HepG2 (cell line): Measurements from ENCODE around the gene FRMD3. TPM values are rescaled to one million over a fixed set of nuclear protein-coding genes. Genes with fewer than 3 reads are reported as not detected.

Experiments used
- ATAC-seq: fragments of 200-7000 bp; cut with Tn5 transposase; 3 replicates; pipeline ENCODE4 v1.9.1; 2020; ENCODE audit warnings: mild to moderate bottlenecking, moderate library complexity
- BruUV-seq: library from RNA; stranded (reverse); fragments of 400-500 nt; replicated peaks from 2 replicates; lab custom pipeline; 2021; lab: Mats Ljungman, UMichigan
- CTCF ChIA-PET: fragments of 300-600 bp; formaldehyde crosslinking; extraction: SDS; loops from one replicate; lab custom pipeline; 2021; ENCODE audit warnings: low total read pairs, inconsistent platforms, low intra/inter-chr PET ratio; lab: Yijun Ruan, JAX
- POLR2A ChIA-PET: fragments of 350-600 bp; sonication (Branson Sonifier 250); formaldehyde crosslinking; loops from one replicate; lab custom pipeline; 2020; ENCODE audit warnings: antibody characterized with exemption, inconsistent platforms; lab: Yijun Ruan, JAX
- DNase-seq: peaks from one replicate; pipeline ENCODE4 v3.0.0-alpha.2; 2015; ENCODE audit warnings: low spot score
- FAIRE-seq: peaks from 3 replicates; lab custom pipeline; 2011; peaks lifted over from hg19 to GRCh38; lab: Jason Lieb, UNC
- H2AFZ ChIP-seq: one replicate; pipeline ENCODE4 v1.6.1; 2011; ENCODE audit warnings: low read length, inconsistent platforms
- H3K27ac ChIP-seq: fragments of 300-600 bp; 3 replicates; pipeline ENCODE4 v1.8.0; 2011; ENCODE audit warnings: mixed run types, mild to moderate bottlenecking, mixed read lengths, low read length, inconsistent platforms; ENCODE audit not compliant: insufficient read depth; ENCODE audit errors: extremely low read length
- H3K27me3 ChIP-seq, 2 experiments: fragments of 200-600 bp in 1 of 2; 2 replicates in 1 of 2; 3 replicates in 1 of 2; pipeline versions ENCODE4 v1.6.0 to v1.8.0; 2011; ENCODE audit warnings: low read length in 2 of 2, mild to moderate bottlenecking in 2 of 2, moderate library complexity in 2 of 2, inconsistent platforms in 1 of 2; ENCODE audit not compliant: insufficient read depth in 2 of 2, control insufficient read depth in 1 of 2
- H3K36me3 ChIP-seq, 2 experiments: fragments of 200-600 bp in 1 of 2; replicated peaks in 1 of 2; 2 replicates in 1 of 2; 3 replicates in 1 of 2; pipeline versions ENCODE4 v1.5.1 to v1.8.0; 2011; ENCODE audit warnings: low read length in 2 of 2, inconsistent platforms in 1 of 2; ENCODE audit not compliant: insufficient read depth in 2 of 2, control insufficient read depth in 1 of 2
- H3K4me1 ChIP-seq: 2 replicates; pipeline ENCODE4 v1.5.1; 2012; ENCODE audit warnings: low read length, inconsistent platforms; ENCODE audit not compliant: insufficient read depth
- H3K4me2 ChIP-seq: 2 replicates; pipeline ENCODE4 v1.6.0; 2011; ENCODE audit warnings: low read depth, low read length, inconsistent platforms
- H3K4me3 ChIP-seq, 3 experiments: fragments of 200-600 bp in 1 of 3; sonication (generic), shearing (Covaris generic) in 1 of 3; replicated peaks in 1 of 3; 2 replicates each; pipeline ENCODE4 v1.5.1; 2011 to 2016; ENCODE audit warnings: low read length in 3 of 3, inconsistent platforms in 2 of 3, low read depth in 2 of 3, mild to moderate bottlenecking in 2 of 3, control low read depth in 1 of 3, mixed read lengths in 1 of 3; ENCODE audit not compliant: insufficient read depth in 1 of 3
- H3K79me2 ChIP-seq: one replicate; pipeline ENCODE4 v1.6.1; 2011; ENCODE audit warnings: low read length, inconsistent platforms; ENCODE audit not compliant: insufficient read depth
- H3K9ac ChIP-seq: 2 replicates; pipeline ENCODE4 v1.6.0; 2011; ENCODE audit warnings: mild to moderate bottlenecking, low read depth, low read length, inconsistent platforms; ENCODE audit not compliant: insufficient read depth
- H3K9me3 ChIP-seq: 2 replicates; pipeline ENCODE4 v1.5.1; 2012; ENCODE audit warnings: mild to moderate bottlenecking, low read length
- H4K20me1 ChIP-seq: 2 replicates; pipeline ENCODE4 v1.6.0; 2011; ENCODE audit warnings: inconsistent platforms, mild to moderate bottlenecking, low read length, moderate library complexity; ENCODE audit not compliant: insufficient read depth
- ATF1 ChIP-seq: IDR thresholded peaks from 2 replicates; pipeline ENCODE4 v1.6.1; 2016; ENCODE audit warnings: mild to moderate bottlenecking, control low read depth
- FOXP1 ChIP-seq, 2 experiments: fragments of 450-650 bp in 1 of 2; IDR thresholded peaks; 2 replicates each; pipeline ENCODE4 v1.6.1; 2017 to 2018; ENCODE audit warnings: antibody characterized with exemption in 1 of 2
- KDM6A ChIP-seq: IDR thresholded peaks from 2 replicates; pipeline ENCODE4 v1.6.1; 2016; ENCODE audit warnings: low read depth
- MIER3 ChIP-seq: IDR thresholded peaks from 2 replicates; pipeline ENCODE4 v1.6.1; 2016; ENCODE audit warnings: missing compliant biosample characterization, borderline replicate concordance
- MIXL1 ChIP-seq: IDR thresholded peaks from 2 replicates; pipeline ENCODE4 v1.6.1; 2016
- POLR2A ChIP-seq, 2 experiments: IDR thresholded peaks; 2 replicates each; pipeline ENCODE4 v1.6.1; 2011; ENCODE audit warnings: low read depth in 2 of 2, low read length in 2 of 2, mild to moderate bottlenecking in 1 of 2, moderate library complexity in 1 of 2; ENCODE audit not compliant: insufficient read depth in 1 of 2
- ZC3H4 ChIP-seq: sonication (generic); formaldehyde crosslinking; IDR thresholded peaks from 2 replicates; pipeline ENCODE4 v1.4.0; 2020; ENCODE audit warnings: missing genetic modification reagents, borderline replicate concordance
- ZIK1 ChIP-seq: sonication (generic); formaldehyde crosslinking; IDR thresholded peaks from 2 replicates; pipeline ENCODE4 v1.5.0; 2020; ENCODE audit warnings: mild to moderate bottlenecking, low read depth, missing genetic modification reagents, borderline replicate concordance
- ZMAT3 ChIP-seq: sonication (generic); formaldehyde crosslinking; conservative IDR thresholded peaks from 2 replicates; pipeline ENCODE4 v1.7.0; 2021; ENCODE audit warnings: missing genetic modification reagents
- ZNF3 ChIP-seq: IDR thresholded peaks from 2 replicates; pipeline ENCODE4 v1.7.0; 2017; ENCODE audit warnings: inconsistent platforms
- ZNF543 ChIP-seq: sonication (generic); formaldehyde crosslinking; IDR thresholded peaks from 2 replicates; pipeline ENCODE4 v1.4.0; 2020; ENCODE audit warnings: mild to moderate bottlenecking, missing genetic modification reagents
- ZNF687 ChIP-seq: sonication (generic); formaldehyde crosslinking; IDR thresholded peaks from 2 replicates; pipeline ENCODE4 v1.5.1; 2020; ENCODE audit warnings: mild to moderate bottlenecking, missing genetic modification reagents, moderate library complexity
- ZNF781 ChIP-seq: sonication (generic); formaldehyde crosslinking; IDR thresholded peaks from 2 replicates; pipeline ENCODE4 v1.5.1; 2020; ENCODE audit warnings: borderline replicate concordance, mild to moderate bottlenecking, missing genetic modification reagents; ENCODE audit errors: not compliant biosample characterization
- ZNF790 ChIP-seq: sonication (generic); formaldehyde crosslinking; IDR thresholded peaks from 2 replicates; pipeline ENCODE4 v1.8.0; 2022; ENCODE audit warnings: missing genetic modification reagents, mild to moderate bottlenecking, borderline replicate concordance
- WGBS: methylation state at CpG from one replicate; pipeline ENCODE4 v1.1.6; 2017; ENCODE audit warnings: low lambda C conversion rate; 5-methylcytosine and 5-hydroxymethylcytosine counted together
- in situ Hi-C: cut with HindIII; loops from 2 replicates; pipeline ENCODE4 v1.10.0; 2017; ENCODE audit warnings: low pct_unique_long_range_greater_than_20kb; ENCODE audit not compliant: extremely low pct_ligation_motif_present
- intact Hi-C: fragments of 100-400 bp; cut with micrococcal nuclease; formaldehyde crosslinking; loops from one replicate; pipeline ENCODE4 v1.10.0; 2022; ENCODE audit not compliant: unreplicated experiment
- polyA plus RNA-seq, 8 experiments: library from polyadenylated mRNA; depleted of rRNA in 3 of 8; stranded (reverse) in 7 of 8; unstranded in 1 of 8; fragments of >200 nt; fragmentation: Illumina TruSeq in 4 of 8; extraction: Trizol in 4 of 8; gene quantifications; 2 replicates each; pipeline versions ENCODE4 v1.2.1 to v1.2.3, GENCODE V29; 2011 to 2016; ENCODE audit warnings: low read depth in 4 of 8, missing spikeins in 1 of 8, mixed read lengths in 1 of 8; ENCODE audit not compliant: insufficient read depth in 1 of 8
- total RNA-seq, 5 experiments: library from RNA; depleted of rRNA; stranded (reverse); fragments of >200 nt; fragmentation: Illumina TruSeq; extraction: Trizol; gene quantifications; 2 replicates each; pipeline ENCODE4 v1.2.3, GENCODE V29; 2016; ENCODE audit warnings: low read depth in 1 of 5
- TF ChIP-seq, protein P1 (sequence below): sonication (generic); formaldehyde crosslinking; IDR thresholded peaks from 2 replicates; pipeline ENCODE4 v1.5.0; 2020; ENCODE audit warnings: mild to moderate bottlenecking, missing genetic modification reagents, moderate library complexity

FRMD3 gene
- total and polyA plus RNA-seq, 2 of the 13 experiments (the other 11 are each of a cell fraction or from before 2014, with no cell fraction given): 3.2 to 7.7 TPM

DNA sequence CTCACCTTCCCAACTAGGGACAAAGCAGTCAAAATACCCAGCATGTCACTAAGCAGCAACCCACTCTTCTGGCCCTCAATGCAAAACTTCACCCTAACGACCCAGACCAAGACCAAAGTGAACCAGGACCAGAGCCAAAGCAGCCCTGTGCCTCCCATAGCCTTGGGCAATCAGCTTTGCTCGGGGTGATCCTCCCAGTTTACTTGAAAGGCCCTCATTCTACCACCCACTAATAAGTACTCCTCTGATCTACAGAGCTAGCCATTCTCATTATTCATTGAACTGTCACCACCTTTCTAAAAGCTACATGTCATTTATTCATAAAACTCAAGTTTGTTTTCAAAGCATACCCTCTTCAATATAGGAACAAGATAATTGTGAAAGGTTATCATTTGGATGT, 221.0 kb downstream of the FRMD3 start:
- POLR2A ChIA-PET: interaction anchor here (0.6 kb wide), 1 partner anchor 107 kb away, joined by 3 read pairs; no protein-coding TSS in a partner anchor
- DNase-seq: no peak
- Histone ChIP-seq H2AFZ (no peak overlapping the region), H4K20me1 (no peaks in the 10 kb centered on the region), H3K4me2 (no peak overlapping the region), H3K4me1 (peaks cover 10% of the 10 kb centered on the region), H3K79me2 (no peaks in the 10 kb centered on the region), H3K4me3 (no peak overlapping the region), H3K36me3 (0 out of 5 replicates have a peak, but pooled peaks cover 0 to 5% of the 10 kb centered on the region in 2 experiments), H3K9me3 (no peaks in the 10 kb centered on the region), H3K27me3 (no peaks in the 10 kb centered on the region; a peak in 1 of 5 replicates), H3K27ac (no peak overlapping the region), H3K9ac (no peak overlapping the region)
- ATAC-seq: no peak
- intact Hi-C loops (no loop called here), in situ Hi-C loops (no loop called here)
- FAIRE-seq: no peak
- CTCF ChIA-PET: no interaction called here
- 64% methylated on average over 2 of the region's 2 CpGs for WGBS
- BruUV-seq: no TSS peak
- TF ChIP-seq ZNF3 (CRISPR knock-in tag) (no peak), POLR2A (IDR thresholded peaks at IDR 0.05; ENCODE audit: insufficient read depth in 1 of 2, low read depth in 2 of 2, low read length in 2 of 2) (no peak), ZNF687 (CRISPR knock-in tag) (no peak), KDM6A (no peak), MIXL1 (no peak), ZMAT3 (CRISPR knock-in tag) (no peak), ZIK1 (CRISPR knock-in tag) (no peak), FOXP1 (IDR thresholded peaks at IDR 0.05) (no peak), FOXP1 (CRISPR knock-in tag; IDR thresholded peaks at IDR 0.05) (no peak), ZNF543 (CRISPR knock-in tag) (no peak), ZNF790 (no peak), ATF1 (no peak), MIER3 (CRISPR knock-in tag) (no peak), ZNF781 (CRISPR knock-in tag) (no peak), ZC3H4 (CRISPR knock-in tag) (no peak)
- TF ChIP-seq, protein P1, sequence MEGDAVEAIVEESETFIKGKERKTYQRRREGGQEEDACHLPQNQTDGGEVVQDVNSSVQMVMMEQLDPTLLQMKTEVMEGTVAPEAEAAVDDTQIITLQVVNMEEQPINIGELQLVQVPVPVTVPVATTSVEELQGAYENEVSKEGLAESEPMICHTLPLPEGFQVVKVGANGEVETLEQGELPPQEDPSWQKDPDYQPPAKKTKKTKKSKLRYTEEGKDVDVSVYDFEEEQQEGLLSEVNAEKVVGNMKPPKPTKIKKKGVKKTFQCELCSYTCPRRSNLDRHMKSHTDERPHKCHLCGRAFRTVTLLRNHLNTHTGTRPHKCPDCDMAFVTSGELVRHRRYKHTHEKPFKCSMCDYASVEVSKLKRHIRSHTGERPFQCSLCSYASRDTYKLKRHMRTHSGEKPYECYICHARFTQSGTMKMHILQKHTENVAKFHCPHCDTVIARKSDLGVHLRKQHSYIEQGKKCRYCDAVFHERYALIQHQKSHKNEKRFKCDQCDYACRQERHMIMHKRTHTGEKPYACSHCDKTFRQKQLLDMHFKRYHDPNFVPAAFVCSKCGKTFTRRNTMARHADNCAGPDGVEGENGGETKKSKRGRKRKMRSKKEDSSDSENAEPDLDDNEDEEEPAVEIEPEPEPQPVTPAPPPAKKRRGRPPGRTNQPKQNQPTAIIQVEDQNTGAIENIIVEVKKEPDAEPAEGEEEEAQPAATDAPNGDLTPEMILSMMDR: no peak
